Endodermal cell (in vitro differentiated cells): ENCODE results near the gene HNF1B. TPM values are rescaled to one million over a fixed set of nuclear protein-coding genes. Genes with fewer than 3 reads are reported as not detected.

ENCODE experiments used
- DNase-seq: peaks from one replicate; pipeline ENCODE4 v3.0.0-alpha.2; 2017
- H3K27ac ChIP-seq: 2 replicates; pipeline ENCODE4 v1.5.1; 2013; ENCODE audit warnings: mild to moderate bottlenecking, low read depth, low read length, moderate library complexity
- H3K27me3 ChIP-seq: 2 replicates; pipeline ENCODE4 v1.6.1; 2013; ENCODE audit warnings: mild to moderate bottlenecking, low read length, moderate library complexity; ENCODE audit not compliant: insufficient read depth, control insufficient read depth, poor library complexity, severe bottlenecking
- H3K36me3 ChIP-seq: 2 replicates; pipeline ENCODE4 v1.7.0; 2013; ENCODE audit warnings: mild to moderate bottlenecking, low read length, moderate library complexity; ENCODE audit not compliant: control insufficient read depth, insufficient read depth
- H3K4me1 ChIP-seq: one replicate; pipeline ENCODE4 v1.7.0; 2013; ENCODE audit warnings: low read length; ENCODE audit not compliant: control insufficient read depth, insufficient read depth
- H3K4me3 ChIP-seq: 2 replicates; pipeline ENCODE4 v1.5.1; 2013; ENCODE audit warnings: mild to moderate bottlenecking, low read length, moderate library complexity
- H3K9ac ChIP-seq: 2 replicates; pipeline ENCODE4 v1.6.1; 2013; ENCODE audit warnings: mild to moderate bottlenecking, low read length, moderate library complexity; ENCODE audit not compliant: poor library complexity, severe bottlenecking; ENCODE audit errors: extremely low read depth
- H3K9me3 ChIP-seq: 2 replicates; pipeline ENCODE4 v1.6.1; 2013; ENCODE audit warnings: mild to moderate bottlenecking, low read length, moderate library complexity; ENCODE audit not compliant: control insufficient read depth
- H3K27ac Mint-ChIP-seq: 2 replicates; pipeline ENCODE4 v1.8.0; 2020; ENCODE audit warnings: mixed read lengths
- H3K27me3 Mint-ChIP-seq: 2 replicates; pipeline ENCODE4 v1.8.0; 2021; ENCODE audit warnings: mild to moderate bottlenecking, mixed read lengths; ENCODE audit not compliant: insufficient read depth
- H3K36me3 Mint-ChIP-seq: 2 replicates; pipeline ENCODE4 v1.8.0; 2020; ENCODE audit warnings: low read depth, mixed read lengths
- H3K4me1 Mint-ChIP-seq: 2 replicates; pipeline ENCODE4 v1.8.0; 2020; ENCODE audit warnings: mixed read lengths
- H3K4me3 Mint-ChIP-seq: 2 replicates; pipeline ENCODE4 v1.8.0; 2020; ENCODE audit warnings: mild to moderate bottlenecking, moderate library complexity, mixed read lengths
- H3K9me3 Mint-ChIP-seq: 2 replicates; pipeline ENCODE4 v1.8.0; 2020; ENCODE audit warnings: mild to moderate bottlenecking, mixed read lengths
- CTCF ChIP-seq: fragments of 200-600 bp; sonication (generic); conservative IDR thresholded peaks from 2 replicates; pipeline ENCODE4 v1.5.0; 2021; ENCODE audit warnings: antibody characterized with exemption, mild to moderate bottlenecking
- WGBS, 2 experiments: methylation state at CpG; one replicate each; pipeline versions ENCODE4 v1.1.5 to v1.1.7; 2013; ENCODE audit warnings: missing lambda C conversion rate in 2 of 2, mixed read lengths in 1 of 2; ENCODE audit not compliant: insufficient coverage in 1 of 2, insufficient read length in 1 of 2; 5-methylcytosine and 5-hydroxymethylcytosine counted together
- total RNA-seq, 2 donors: library from RNA; stranded (reverse); fragmentation: NEBNext Ultra II Directional in 1 of 2; extraction: Animal tissue kit (Norgen Biotek cat#: 25700) in 1 of 2; gene quantifications; 2 replicates in 1 of 2; 3 replicates in 1 of 2; pipeline ENCODE4 v1.2.1, GENCODE V29; 2021

HNF1B gene
- total RNA-seq, 2 donors from 2014 or later: 39.7 to 42.7 TPM

GRCh38 chr17:37713624-37714023 is 31.2 kb downstream of the HNF1B start:
- H3K27ac ChIP-seq: no peak overlapping the region
- H3K27ac Mint-ChIP-seq: no peak overlapping the region
- no peak overlapping the region for H3K9ac ChIP-seq
- no peaks in the 10 kb centered on the region for H3K27me3 Mint-ChIP-seq
- H3K9me3 Mint-ChIP-seq: peaks cover 8% of the 10 kb centered on the region
- H3K4me3 ChIP-seq: no peak overlapping the region
- H3K4me1 Mint-ChIP-seq: peaks cover 74% of the 10 kb centered on the region
- peaks cover 73% of the 10 kb centered on the region for H3K36me3 Mint-ChIP-seq
- no peak overlapping the region for H3K4me3 Mint-ChIP-seq
- 76 to 93% methylated on average over 2 to 4 of the region's 4 CpGs for WGBS, 2 experiments
- DNase-seq: no peak
- peaks cover 58% of the 10 kb centered on the region for H3K36me3 ChIP-seq
- no peaks in the 10 kb centered on the region for H3K27me3 ChIP-seq
- peaks cover 16% of the 10 kb centered on the region for H3K4me1 ChIP-seq
- peaks cover 9% of the 10 kb centered on the region for H3K9me3 ChIP-seq
- no peak for TF ChIP-seq CTCF

- WGBS, 2 experiments: 88 to 90% methylated on average over 4 to 6 of the region's 6 CpGs
- Histone ChIP-seq H3K9ac (no peak overlapping the region), H3K9me3 (peaks cover 9% of the 10 kb centered on the region), H3K27ac (no peak overlapping the region), H3K4me3 (no peak overlapping the region), H3K36me3 (peaks cover 58% of the 10 kb centered on the region), H3K27me3 (no peaks in the 10 kb centered on the region), H3K4me1 (peaks cover 19% of the 10 kb centered on the region)
- H3K9me3 Mint-ChIP-seq: peaks cover 8% of the 10 kb centered on the region
- no peak for TF ChIP-seq CTCF
- no peak overlapping the region for H3K4me3 Mint-ChIP-seq
- peaks cover 72% of the 10 kb centered on the region for H3K36me3 Mint-ChIP-seq
- H3K27ac Mint-ChIP-seq: peak overlapping the region; percentile 48
- peaks cover 77% of the 10 kb centered on the region for H3K4me1 Mint-ChIP-seq
- DNase-seq: no peak
- H3K27me3 Mint-ChIP-seq: no peaks in the 10 kb centered on the region
These were observed 31.8 kb downstream of the HNF1B start for GRCh38 chr17:37713028-37713431.

- peak overlapping the region; percentile 52 for H3K9ac ChIP-seq
- peaks cover 9% of the 10 kb centered on the region for H3K9me3 ChIP-seq
- H3K4me3 Mint-ChIP-seq: peak overlapping the region; percentile 25
- peaks cover 12% of the 10 kb centered on the region for H3K4me1 ChIP-seq
- peak overlapping the region; percentile 96 for H3K27ac Mint-ChIP-seq
- H3K27me3 Mint-ChIP-seq: no peaks in the 10 kb centered on the region
- H3K27ac ChIP-seq: peak overlapping the region; percentile 47
- TF ChIP-seq CTCF: no peak
- peaks cover 76% of the 10 kb centered on the region for H3K4me1 Mint-ChIP-seq
- H3K4me3 ChIP-seq: peak overlapping the region; percentile 22
- H3K36me3 Mint-ChIP-seq: peaks cover 72% of the 10 kb centered on the region
- peaks cover 63% of the 10 kb centered on the region for H3K36me3 ChIP-seq
- H3K9me3 Mint-ChIP-seq: peaks cover 8% of the 10 kb centered on the region
- no peaks in the 10 kb centered on the region for H3K27me3 ChIP-seq
- no peak for DNase-seq
- WGBS, 2 experiments: 91 to 98% methylated on average over 4 to 6 of the region's 6 CpGs
These were observed 33.7 kb downstream of the HNF1B start for GRCh38 chr17:37711113-37711512.
